Measurements from ENCODE around the gene G6PD. TPM values are rescaled to one million over a fixed set of nuclear protein-coding genes. Genes with fewer than 3 reads are reported as not detected.

Gene G6PD
- total and polyA plus RNA-seq, 2 of the 8 experiments (the other 6 are each of a cell fraction or from before 2014, with no cell fraction given), result 47.3 to 55.1 TPM

DNA sequence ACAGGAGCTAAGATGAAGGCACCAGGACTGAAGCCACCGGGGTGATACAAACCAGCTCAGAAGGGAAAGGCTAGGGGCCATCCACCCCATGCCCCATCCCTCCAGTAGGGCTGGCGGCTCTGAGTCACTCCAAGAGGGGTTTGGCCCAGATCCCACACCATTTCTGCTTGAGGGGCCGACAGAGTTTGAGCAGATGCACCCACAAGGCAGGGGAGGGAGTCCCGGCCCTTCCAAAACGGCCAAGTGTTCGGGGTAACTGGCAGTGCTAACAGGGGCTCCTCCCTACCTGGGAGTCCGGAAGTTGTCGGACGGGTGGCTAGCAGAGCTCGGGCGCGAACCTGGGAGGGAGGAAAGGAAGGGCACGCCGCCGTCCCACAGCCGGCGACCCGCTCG is 56.6 kb downstream of the G6PD start (continued):
- TF ChIP-seq HDAC6 (IDR thresholded peaks at IDR 0.05; ENCODE audit: low read depth, low read length) (no peak), GABPA (IDR thresholded peaks at IDR 0.05; ENCODE audit: borderline replicate concordance, insufficient read depth, low read length) (no peak), POLR2A (IDR thresholded peaks at IDR 0.05; ENCODE audit: control extremely low read depth in 1 of 2, low read depth in 2 of 2, low read length in 2 of 2) (no peak), CBX8 (IDR thresholded peaks at IDR 0.05; ENCODE audit: borderline replicate concordance, low read depth, low read length) (no peak), NRF1 (IDR thresholded peaks at IDR 0.05; ENCODE audit: low read depth, low read length) (no peak), RXRA (IDR thresholded peaks at IDR 0.05; ENCODE audit: insufficient read depth, low read depth, low read length) (no peak), KDM5A (IDR thresholded peaks at IDR 0.05; ENCODE audit: low read length) (no peak)

Data from H1 (cell line).